ENCODE data around the gene SLC25A10. TPM values are rescaled to one million over a fixed set of nuclear protein-coding genes. Genes with fewer than 3 reads are reported as not detected.
"Not testable (repeated sequence)": the region's sequence is repeated elsewhere in the genome, so short reads cannot be mapped to it uniquely, and the experiment has no call there.

Gene SLC25A10, protein sequence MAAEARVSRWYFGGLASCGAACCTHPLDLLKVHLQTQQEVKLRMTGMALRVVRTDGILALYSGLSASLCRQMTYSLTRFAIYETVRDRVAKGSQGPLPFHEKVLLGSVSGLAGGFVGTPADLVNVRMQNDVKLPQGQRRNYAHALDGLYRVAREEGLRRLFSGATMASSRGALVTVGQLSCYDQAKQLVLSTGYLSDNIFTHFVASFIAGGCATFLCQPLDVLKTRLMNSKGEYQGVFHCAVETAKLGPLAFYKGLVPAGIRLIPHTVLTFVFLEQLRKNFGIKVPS
- total RNA-seq, result 7.1 TPM

DNA sequence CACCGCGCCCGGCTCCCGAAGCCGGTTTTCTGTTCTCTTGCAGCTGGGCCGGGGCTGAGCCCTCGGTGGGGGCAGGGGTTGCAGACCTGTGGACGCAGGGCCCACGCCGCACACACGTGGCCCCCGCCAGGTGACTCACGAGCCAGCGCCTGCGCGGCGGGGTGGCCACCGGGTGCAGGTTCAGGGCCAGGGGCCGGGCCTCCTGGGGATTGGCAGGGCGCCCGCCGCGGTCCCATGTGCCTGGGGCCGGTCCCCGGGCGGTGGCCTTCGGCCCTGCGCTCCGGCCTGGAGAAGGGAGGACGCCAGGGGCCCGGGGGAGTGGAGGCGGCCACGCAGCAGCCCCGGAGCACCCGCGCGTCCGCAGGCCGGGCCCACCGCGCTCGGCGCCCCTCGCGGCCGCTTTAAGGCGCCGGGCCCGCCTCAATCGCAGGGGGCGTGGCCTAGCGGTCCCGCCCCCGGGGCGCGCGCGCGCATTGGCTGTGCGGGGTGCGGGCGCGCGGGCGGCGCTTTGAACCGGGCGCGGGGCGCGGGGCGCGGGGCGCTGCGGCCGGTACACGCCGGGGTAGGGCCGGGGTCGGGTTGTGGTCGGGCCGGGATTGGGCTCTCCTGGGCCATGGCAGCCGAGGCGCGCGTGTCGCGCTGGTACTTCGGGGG, at the start of gene SLC25A10:
SLC25A10 (plus strand) TSS at position 471 of the 654 bp plus-strand sequence; CDS start at position 614, 143 bp downstream.
- DNase-seq, result peak; percentile 28

DNA sequence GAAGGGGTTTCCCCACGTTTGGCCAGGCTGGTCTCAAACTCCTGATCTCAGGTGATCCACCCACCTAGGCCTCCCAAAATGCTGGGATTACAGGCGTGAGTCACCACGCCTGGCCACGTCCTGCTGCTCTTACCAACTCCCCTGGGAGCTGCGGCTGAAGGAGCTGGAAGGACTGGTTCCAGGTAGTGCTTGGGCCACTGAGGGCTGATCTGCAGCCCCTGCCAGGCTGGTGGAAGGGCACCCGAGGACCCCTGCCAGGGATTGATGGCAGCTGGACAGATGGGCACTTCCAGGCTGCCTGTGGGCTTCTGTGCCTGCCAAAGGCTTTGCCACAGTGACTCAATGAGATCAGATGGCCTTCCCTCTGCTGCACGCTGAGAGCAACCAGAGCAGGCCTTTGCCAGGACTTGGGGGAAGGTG, 48.0 kb upstream of the SLC25A10 start:
- no peak for DNase-seq

DNA sequence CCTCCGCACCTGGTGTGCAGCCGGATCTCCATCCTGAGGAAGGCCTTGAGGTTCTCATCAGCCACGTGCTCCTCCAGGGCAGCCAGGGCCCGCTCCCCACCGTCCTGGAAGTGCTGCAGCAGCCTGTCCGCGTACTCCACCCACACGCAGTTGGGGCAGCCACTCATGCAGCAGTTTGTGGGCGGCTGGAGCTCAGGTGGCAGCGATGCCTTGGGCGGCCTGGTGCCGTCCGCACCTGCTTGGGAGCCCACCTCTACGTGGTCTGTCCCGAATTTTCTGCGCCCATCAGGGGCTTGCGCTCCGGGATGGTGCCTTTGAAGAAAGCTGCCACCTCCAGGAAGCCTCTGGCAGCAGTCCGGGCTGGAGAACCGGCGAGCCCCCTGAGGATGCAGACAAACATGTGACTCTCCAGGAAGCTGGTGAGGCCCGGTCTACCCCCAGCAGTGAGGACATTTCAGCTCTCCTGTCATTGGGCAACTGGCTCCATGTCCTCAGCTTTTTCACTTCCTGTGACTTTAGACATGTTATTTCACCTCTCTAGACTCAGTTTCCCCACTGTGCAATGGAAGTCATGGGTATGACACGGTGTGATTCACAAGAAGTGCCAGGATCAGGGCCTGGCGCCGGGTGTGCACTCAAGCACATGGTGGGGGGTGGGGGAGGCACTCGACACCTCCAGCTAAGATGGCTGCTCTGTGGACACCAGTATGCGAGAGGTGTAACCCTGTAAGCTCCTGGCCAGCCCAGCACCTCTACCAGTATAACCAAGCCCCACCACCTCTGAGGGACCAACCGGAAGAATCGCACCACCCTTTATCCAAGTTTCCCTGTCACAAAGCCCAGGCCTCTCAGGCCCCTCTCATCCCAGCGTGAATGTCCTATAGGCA, 46.6 kb upstream of the SLC25A10 start:
- DNase-seq, result no peak

DNA sequence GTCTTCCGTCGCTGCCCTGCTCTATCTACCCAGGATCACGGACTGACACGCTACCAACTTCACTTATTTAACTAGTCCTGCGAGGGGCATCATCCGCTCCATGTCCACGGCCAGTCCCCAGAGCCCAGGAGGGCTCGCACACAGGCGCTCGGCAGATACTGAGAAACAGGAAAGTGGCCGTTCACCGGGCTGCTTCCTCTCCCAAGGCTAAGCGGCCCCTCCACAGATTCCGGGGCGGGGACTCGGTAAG, 46.1 kb upstream of the SLC25A10 start:
- no peak for DNase-seq

DNA sequence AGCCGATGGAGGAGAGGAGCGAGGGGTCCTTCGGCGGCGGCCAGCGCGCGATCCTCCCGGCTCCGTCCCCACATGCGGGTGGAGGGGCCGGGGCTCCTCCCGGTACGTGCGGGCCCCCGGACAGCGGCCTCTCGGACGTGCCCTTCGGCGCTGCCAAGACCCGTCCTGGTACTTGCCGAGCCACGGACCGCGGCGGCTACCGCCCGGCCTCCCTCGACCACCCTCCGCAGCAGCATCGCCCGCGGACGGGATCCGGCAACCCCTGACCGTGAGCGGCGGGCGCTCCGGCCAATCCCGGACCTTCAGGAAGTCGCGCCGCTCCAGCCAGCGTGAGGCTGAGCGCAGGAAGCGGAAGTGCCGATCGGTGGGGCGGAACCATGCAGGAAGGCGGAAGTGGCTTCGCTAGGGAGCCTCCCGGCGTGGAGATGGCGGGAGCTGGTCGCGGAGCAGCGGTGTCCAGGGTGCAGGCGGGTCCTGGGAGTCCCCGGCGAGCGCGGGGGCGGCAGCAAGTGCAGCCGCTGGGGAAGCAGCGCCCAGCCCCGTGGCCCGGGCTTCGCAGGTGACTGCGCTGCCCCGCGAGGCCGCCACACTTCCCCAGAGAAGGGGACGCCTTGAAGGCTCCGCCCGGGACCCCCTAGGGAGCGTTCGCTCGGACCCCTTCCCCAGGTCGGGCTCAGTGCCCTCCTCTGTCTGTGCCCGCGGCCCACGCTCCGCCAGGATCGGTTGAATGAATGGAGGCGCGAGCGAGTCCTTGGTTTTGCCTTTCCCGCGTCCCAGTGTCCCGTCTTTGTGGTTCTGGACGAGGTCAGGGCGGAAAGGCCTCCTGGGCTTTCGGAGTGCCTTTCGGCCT, 45.5 kb upstream of the SLC25A10 start, which contains the start of the genes CCDC137 and OXLD1:
CCDC137 (plus strand) TSS at position 396 of the 850 bp plus-strand sequence; CDS start at position 426, 30 bp downstream.
OXLD1 (minus strand) TSS at position 264 of the 850 bp plus-strand sequence; CDS start at position 236, 28 bp downstream.
- DNase-seq, result peak; percentile 94

DNA sequence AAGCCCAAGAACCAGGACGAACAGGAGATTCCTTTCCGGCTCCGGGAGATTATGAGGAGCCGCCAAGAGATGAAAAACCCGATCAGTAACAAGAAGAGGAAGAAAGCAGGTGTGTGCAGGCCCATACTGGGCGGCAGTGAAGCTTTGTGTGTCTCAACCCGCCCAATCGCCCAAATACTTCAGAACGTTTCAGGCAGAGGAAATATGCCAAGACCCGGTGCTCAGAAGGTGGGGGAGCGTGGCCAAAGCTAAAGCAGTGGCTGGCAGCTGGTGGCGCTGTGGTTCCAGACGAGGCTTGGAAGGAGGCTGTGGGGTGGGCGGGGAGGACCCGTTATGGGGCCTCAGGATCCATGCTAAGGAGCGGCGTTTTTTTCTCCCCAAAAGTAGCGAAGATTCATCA, 44.3 kb upstream of the SLC25A10 start:
- no peak for DNase-seq

DNA sequence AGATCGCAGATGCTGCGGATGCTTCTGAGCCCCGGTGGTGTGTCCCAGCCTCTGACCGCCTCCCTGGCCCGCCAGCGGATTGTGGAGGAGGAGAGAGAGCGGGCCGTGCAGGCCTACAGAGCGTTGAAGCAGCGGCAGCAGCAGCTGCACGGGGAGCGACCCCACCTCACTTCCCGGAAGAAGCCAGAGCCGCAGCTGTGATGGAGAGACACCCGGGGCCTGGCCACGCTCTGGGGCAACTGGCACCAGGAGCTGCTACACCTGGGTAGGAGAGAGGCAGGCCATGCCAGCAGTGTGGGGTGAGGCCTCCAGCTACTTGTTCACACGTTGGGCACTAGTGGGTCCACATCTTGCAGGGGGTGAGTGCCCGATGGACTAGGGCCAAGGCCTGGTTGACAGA, 39.6 kb upstream of the SLC25A10 start:
- no peak for DNase-seq

DNA sequence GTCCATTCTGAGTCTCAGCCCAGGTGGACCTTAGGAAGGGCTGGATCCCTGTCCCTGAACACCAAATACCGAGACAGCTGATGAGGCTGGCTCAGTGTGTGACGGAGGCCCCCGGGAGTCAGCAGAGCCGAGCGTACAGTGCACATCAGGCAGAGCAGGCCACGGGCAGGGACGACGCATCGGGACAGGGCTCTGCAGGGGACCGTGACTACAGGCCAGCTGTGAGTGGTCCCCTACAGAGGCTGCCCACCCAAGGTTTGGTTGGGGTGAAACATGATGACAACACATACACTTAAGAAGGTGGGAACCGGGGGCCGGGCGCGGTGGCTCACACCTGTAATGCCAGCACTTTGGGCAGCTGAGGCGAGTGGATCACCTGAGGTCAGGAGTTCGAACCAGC, 39.1 kb upstream of the SLC25A10 start:
- DNase-seq, result no peak

DNA sequence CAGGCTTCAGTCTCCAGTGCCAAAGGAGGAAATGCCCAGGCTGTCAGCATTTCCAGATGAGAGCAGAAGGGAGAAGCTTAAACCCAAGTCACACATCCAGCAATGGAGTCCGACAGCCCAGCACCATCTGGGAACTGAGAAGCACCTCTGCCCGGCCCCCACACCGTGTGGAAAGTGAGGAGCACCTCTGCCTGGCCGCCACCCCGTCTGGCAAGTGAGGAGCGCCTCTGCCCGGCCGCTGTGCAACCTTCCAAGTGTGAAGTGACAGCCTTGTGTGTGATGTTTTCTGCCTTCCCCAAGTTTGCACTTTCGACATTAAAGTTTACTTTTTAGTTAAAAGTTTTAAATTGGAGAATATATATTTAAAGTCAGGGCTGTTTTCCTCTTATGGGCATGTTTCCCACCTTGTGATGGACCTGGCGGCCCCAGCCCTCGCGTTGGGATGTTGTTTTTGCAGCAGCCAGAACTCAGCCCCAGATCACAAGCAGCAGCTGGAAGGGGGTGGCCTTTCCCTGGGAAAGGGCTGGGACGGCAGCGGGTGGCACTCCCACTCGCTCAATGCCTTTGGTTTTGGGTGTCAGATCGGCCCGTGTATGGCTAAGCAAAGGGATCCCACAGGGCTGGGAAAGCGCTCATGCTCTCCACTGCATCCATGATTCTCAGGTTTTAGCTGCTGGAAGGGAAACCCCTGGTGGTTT, 38.4 kb upstream of the SLC25A10 start:
- no peak for DNase-seq

DNA sequence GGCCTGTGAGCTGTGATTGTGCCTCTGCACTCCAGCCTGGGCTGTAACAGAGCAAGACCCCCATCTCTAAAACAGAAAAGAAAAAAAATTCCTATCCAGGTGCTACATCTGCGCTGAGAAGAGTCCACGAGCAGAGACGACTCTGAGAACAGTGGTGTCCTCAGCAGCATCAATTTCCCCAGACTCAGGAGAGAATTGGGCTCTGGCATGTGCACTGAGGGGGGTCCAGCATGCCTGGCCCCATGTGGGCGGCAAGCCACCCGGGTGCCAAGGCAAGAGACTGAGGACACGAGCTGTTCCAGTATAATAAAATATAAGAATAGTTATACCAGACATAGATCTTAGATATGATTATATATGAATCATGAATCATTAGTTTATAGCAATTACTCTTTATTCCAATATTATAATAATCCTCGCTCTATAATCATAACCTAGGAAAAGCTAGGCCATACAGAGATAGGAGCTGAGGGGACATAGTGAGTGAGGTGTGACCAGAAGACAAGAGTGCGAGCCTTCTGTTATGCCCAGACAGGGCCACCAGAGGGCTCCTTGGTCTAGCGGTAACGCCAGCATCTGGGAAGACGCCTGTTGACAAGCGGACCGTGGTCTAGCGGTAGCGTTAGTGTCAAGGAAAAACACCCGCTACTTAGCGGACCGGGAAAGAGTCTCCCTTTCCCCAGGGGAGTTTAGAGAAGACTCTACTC, 36.4 kb upstream of the SLC25A10 start:
- not testable (repeated sequence) for DNase-seq

DNA sequence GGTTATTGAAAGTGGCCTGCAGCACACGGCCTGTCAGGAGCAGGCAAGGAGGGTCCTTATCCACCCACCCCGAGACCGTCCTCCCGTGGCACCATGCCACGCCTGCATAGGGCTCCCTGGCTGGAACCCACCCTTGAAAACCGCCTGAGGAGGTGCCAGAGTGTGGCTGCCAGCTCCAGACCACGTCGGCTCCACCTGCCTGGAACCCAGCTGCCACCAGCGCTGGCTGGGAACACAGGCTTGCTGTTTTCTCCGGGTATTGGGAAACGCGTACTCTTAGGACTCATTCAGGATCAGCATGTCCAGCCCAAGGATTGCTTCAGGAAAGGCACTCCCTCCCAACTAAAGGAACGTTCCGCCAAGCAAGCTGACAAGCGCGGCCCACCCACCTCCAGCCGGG, 35.2 kb upstream of the SLC25A10 start:
- DNase-seq, result no peak

DNA sequence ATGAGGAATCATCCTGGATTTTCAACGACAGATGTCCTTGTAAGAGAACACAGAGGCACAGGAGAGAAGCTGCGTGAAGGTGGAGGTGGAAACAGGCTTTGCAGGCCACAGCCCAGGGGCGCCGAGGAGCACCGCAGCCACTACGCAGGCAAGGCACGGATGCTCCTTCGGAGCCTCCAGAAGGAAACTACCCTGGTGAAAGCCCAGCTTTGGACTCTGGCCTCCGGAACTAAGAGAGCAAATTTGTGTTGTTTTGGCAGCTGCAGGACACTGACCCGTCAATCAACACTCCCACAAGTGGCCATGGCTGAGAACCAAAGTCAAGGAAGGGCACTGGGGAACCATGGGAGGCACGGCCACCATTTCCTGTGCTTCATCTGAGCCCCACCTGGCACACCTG, 31.9 kb upstream of the SLC25A10 start:
- no peak for DNase-seq

DNA sequence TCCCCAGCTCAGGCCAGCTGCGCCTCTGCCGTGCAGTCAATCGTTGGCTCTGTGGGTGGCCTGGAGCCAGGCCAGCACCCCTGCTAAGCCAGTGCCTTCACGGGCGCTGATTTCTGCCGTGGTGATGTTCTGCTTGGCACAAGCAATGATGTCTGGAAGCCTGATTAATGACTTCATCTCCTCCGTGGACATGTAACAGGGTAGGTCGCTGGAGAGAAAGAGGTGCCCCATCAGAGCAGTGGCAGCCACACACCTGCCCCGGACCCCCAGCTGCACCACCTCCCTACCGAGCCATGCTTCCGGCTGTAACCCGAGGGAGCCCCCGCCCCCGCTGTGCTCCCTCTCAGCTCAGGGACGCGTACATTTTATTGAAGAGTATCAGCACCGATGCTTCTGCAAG, 30.4 kb upstream of the SLC25A10 start:
- DNase-seq, result no peak

DNA sequence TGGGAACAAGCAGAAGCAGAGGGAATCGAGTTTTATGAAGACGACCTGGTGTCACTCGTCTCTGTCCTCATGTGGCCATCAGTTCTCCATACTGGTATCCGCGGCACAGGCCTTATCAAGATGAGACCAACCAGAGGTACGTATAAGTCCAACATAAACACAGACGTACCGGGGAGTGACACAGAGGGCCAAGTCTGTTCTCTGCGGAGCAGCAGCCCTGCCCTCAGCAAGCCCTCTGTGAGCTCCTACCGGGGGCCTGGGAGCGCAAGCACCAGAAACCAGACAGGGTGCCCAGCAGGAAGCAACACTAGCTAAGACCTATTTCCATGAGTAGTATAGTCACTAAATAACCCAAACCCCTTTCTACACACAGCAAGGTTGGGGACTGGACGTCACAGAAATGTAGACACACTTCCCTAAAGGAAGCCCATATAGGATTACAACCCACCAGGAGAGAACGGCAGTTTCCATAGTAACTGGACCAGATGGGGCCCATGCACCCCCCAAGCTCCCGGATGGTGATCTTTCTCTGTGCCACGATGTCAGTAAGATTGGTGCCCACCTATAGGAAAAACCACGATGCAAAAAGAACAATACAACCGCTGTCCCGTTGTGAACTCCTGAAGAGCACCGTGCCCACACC, 29.4 kb upstream of the SLC25A10 start:
- DNase-seq, result no peak

DNA sequence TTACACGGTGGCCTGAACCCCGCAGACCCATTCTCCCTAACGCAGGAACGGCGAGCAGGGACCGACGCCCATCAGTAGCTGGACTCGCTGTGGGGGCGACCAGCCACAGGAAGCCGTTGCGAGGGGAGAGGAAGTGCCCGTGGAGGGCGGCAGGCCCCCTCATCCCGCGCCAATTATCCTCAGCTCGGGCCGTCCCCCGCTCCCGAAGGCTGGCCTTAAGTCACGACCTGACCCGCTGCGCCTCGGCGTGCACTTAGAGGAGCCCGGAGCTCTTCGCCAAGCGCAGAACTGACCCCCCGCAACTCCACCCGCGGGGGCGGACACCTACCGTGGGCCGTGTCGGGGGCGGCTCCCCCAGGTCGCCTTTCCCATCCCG, 28.9 kb upstream of the SLC25A10 start:
- no peak for DNase-seq

DNA sequence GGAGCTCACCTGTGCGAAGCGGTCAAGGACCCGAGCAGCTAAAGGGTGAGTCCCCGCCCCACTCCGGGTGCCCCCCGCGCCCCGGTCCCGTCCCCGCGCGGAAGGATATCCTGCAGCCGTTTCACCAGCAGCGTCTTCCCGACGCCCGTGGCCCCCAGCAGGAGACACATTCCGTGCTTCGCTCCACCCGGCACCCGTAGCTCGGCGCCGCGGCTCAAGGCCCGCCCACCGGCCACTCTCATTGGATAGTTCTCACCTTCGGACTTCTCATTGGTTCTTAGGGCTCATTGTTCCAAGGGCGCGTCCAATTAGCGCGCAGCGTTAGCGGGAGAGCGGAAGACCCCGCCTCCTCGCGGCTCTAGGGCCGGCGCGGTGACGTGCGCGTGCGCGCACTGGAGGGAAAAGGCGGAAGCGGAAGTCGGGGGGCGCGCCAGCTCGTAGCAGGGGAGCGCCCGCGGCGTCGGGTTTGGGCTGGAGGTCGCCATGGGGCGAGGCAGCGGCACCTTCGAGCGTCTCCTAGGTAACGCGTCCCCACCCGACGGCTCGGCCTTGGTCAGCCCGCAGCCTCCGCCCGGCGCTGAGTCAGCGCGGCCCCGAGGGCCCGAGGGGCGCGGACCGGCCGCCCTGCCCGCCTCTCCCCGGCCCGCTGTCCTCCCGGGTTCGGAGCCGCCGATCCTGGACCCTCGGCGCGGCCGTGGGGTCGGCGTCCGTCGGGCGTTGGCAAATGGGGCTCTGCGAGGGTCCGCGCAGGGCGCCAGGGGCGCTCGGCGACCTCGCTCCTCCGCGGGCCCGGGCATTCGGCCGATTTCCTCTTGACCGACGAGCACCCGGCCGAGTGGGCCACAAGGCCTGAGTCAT, 28.3 kb upstream of the SLC25A10 start, which contains the start of the genes ARL16 and HGS:
ARL16 (minus strand) TSS at position 214 of the 858 bp plus-strand sequence; CDS start at position 170, 44 bp downstream.
HGS (plus strand) TSS at position 428 of the 858 bp plus-strand sequence; CDS start at position 484, 56 bp downstream.
- peak; percentile 99 for DNase-seq

DNA sequence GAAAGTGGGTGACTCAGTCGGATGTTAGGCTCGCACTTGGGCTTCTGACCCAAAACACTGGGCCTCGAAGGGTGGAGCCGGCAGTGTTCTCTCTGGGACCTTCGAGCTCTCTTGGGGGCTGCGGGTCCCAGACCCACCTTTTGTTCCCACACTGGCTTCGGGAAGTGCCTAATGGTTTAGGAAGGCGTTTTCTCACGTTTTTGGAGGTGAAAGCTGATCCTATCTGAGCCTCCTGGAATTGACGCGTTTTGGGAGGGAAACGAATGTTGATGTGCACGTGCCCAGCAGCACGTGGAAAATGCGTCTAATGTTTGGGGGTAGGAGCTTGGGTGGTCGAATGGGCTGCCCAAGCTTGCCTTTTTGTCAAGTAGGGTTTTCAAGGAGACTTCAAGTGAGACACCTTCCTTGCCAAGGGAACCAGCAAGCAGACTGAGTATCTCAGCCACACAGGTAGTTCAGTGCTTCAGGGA, 27.6 kb upstream of the SLC25A10 start:
- no peak for DNase-seq

DNA sequence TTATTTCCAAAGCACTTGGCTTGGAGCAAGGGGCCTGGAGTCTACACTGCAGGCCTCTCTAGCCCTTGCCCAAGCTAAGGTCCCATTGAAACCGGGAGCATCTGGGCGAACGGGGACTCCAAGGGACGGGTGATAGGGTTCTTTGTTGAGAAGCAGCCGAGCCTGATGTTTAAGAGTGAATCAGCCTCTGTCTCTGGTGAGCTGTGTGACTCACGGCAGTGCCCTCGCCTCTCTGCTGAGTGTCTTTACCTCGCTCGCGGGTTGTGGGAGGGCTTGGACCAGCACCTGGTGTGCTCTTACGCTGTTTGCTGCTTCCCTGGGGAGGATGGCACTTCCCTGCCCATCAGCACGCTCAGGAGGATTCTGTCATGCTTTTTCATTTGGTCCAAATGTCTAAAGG, 27.0 kb upstream of the SLC25A10 start:
- DNase-seq, result no peak

DNA sequence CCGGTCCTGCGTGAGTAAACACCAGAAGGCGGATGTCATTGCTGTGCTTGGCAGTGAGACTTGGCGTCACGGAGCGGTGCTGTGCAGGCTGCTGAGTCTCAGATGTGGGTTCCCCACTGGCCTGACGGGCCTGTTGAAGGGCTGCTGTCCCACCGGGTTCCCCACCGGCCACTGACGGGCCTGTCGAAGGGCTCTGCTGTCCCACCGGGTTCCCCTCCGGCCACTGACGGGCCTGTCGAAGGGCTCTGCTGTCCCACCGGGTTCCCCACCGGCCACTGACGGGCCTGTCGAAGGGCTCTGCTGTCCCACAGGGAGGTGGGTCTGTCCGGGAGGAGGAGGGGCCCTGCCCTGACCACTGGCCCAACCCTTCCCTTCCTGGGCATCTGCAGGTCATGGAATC, 25.5 kb upstream of the SLC25A10 start:
- no peak for DNase-seq
